Left kidney (tissue), 2 donors: ENCODE measurements around the gene RCCD1. TPM values are rescaled to one million over a fixed set of nuclear protein-coding genes. Genes with fewer than 3 reads are reported as not detected.
A peak's percentile ranks its signal among the peaks of the same experiment; 100 is the strongest.

Source experiments
- DNase-seq: peaks from one replicate; pipeline ENCODE4 v3.0.0-alpha.2; 2013
- polyA plus RNA-seq: library from polyadenylated mRNA; unstranded; fragments of 120-200 nt; gene quantifications from one replicate; pipeline ENCODE4 v1.2.1, GENCODE V29; 2013; ENCODE audit not compliant: insufficient read length

Gene RCCD1
- polyA plus RNA-seq, 1 donor: 17.0 TPM

GRCh38 chr15:90942354-90943120, 12.1 kb upstream of the RCCD1 start:
- DNase-seq: no peak

- no peak for DNase-seq
Observed at GRCh38 chr15:90945091-90945490, 9.6 kb upstream of the RCCD1 start.

GRCh38 chr15:90946538-90946937, 8.1 kb upstream of the RCCD1 start:
- no peak for DNase-seq

- no peak for DNase-seq
Observed at GRCh38 chr15:90946941-90947576, 7.6 kb upstream of the RCCD1 start.

GRCh38 chr15:90947577-90948357, 6.9 kb upstream of the RCCD1 start:
- DNase-seq: no peak

DNA sequence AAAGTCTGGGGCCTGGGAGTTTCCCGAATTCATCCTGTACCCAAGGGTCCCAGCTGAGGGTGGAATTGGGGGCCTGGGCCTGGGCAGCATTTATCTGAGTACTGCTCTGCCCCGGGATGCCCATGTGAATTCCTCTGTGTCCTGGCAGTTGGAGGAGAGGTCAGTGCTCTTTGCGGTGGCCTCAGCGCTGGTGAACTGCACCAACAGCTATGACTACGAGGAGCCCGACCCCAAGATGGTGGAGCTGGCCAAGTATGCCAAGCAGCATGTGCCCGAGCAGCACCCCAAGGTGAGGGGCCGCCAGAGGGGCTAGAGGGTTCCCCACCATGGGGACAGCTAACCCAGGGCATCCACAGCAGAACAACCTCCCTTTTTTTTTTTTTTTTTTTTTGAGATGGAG, 6.2 kb upstream of the RCCD1 start:
- DNase-seq: no peak

DNA sequence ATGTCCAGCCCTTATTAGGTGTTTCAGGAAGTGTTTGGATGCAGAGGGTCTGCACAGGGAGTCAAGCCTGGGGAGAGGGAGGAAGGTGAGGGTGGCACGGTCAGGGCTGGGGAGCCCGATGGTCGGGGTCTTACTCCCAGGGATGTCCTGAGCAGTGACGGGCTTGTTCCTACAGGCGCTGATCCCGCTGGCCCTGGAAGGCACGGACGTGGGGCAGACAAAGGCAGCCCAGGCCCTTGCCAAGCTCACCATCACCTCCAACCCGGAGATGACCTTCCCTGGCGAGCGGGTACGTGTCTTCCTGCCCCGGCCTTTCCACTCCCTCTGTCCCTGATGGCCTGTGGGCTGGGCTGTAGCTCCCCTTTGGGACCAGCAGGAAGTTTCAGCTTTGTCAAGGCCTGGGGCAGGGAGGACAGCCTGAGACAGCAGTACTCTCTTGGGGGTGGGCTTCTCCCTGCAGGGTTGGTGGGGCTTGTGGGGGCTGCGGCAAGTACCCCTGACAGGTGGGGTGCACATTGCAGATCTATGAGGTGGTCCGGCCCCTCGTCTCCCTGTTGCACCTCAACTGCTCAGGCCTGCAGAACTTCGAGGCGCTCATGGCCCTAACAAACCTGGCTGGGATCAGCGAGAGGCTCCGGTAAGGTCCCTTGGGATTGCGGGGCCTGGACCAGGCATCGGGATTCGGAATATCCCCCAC, 4.6 kb upstream of the RCCD1 start:
- DNase-seq: no peak

DNA sequence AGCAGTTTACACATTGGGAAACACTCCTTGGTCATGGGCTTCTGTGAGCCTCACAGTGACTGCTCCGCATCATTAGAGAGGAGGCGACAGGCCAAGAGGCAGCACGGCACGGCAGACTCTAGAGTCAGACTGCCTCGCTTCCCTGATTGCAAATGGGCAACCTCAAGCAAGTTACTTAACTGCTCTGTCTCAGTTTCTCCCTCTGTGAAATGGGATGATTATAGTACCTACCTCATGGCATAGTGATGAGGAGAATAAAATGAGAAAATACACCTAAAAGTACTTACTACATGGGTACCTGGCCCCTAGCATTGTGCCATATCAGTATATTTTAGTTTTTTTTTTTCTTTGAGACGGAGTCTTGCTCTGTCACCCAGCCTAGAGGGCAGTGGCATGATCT, 4.0 kb upstream of the RCCD1 start:
- no peak for DNase-seq

GRCh38 chr15:90952901-90953677, 1.6 kb upstream of the RCCD1 start:
- no peak for DNase-seq

GRCh38 chr15:90953947-90954711, 555 bp upstream of the RCCD1 start:
- DNase-seq: no peak

DNA sequence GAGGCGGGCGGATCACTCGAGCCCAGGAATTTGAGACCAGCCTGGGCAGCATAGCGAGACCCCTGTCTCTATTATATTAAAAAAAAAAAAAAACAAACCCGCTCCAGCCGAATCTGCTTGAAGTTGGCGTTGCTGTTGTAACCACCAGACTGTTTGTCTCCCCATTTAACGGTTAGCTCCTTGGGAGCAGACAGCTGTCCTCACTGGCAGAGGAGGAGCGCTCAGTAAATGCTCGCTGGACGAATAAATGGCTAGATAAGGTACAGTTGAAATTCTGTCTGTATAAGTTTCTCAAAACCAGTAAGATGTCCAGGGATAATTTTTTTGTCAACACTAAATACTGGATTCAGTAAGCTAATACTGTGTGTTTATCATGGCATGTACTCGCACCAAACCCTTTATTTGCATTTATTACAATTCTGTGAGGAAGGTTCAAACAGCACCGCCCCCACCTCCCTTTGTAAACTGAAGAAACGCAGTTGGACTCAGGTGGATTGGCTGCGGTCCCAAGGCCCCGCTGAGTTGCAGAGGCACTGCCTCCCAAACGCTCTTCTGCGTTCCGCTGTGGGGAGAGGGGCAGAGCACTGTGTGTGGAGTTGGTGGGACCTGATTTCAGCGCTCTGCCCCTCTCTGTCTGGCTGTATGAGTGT, 1.1 kb downstream of the RCCD1 start:
- DNase-seq: no peak

DNA sequence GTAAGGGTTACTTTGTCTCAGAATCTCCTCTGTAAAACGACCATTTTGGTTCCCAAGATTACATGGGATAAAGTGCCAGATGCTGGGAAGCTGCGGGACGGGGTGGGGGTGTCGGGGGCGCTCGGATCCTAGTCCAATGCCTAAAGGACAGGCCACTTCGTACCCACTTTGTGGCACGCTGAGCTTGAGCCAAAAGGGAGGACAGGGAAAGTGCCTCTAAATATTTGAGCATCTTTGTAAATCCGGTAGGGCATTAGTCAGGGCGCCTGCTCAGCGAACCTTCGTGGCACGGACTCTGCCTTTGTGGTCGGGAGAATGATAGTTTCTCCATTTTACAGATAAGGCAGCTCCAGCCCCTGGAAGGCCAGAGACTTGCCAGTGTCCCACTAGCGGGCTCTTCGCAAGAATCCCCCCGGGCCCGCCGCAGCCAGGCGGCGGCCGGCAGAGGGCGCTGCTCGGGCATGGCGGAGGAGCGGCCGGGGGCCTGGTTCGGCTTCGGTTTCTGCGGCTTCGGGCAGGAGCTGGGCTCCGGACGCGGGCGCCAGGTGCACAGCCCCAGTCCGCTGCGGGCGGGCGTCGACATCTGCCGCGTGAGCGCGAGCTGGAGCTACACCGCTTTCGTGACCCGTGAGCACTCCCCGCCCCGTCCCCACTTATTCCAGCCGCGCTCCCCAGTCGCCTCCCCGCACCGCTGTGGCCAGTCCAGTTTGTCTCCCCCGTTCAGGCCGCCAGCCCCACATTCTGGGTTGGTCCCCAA, 1.8 kb downstream of the RCCD1 start:
- peak; percentile 74 for DNase-seq

- DNase-seq: peak; percentile 28
Observed at GRCh38 chr15:90957031-90957790, 2.5 kb downstream of the RCCD1 start.

- no peak for DNase-seq
Observed at GRCh38 chr15:90957791-90958190, 3.1 kb downstream of the RCCD1 start.

DNA sequence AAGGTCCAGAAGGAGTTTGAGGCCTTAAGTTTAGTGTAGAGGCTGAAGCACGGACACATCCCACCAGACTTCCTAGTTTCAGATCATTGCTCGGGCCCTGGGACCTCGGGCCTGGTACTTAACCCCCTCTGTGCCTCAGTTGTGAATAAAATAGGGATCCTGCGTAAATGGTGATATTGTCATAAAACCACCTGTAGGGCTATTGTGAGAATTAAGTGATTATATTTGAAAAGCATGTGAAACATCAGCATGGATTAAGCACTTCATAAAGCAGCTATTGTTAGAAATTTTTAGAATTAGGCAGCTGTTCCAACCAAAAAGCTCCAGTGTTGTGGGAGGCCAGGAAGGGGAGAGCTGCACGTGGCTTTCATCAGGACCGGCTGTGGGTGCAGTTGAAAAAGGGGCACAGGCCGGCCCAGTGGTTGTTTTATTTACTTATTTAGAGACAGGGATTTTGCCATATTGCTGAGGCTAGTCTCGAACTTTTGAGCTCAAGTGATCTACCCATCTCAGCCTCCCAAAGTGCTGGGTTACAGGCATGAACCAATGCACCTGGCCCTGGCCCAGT, 4.4 kb downstream of the RCCD1 start:
- DNase-seq: no peak

- no peak for DNase-seq
Observed at GRCh38 chr15:90959894-90960293, 5.2 kb downstream of the RCCD1 start.

DNA sequence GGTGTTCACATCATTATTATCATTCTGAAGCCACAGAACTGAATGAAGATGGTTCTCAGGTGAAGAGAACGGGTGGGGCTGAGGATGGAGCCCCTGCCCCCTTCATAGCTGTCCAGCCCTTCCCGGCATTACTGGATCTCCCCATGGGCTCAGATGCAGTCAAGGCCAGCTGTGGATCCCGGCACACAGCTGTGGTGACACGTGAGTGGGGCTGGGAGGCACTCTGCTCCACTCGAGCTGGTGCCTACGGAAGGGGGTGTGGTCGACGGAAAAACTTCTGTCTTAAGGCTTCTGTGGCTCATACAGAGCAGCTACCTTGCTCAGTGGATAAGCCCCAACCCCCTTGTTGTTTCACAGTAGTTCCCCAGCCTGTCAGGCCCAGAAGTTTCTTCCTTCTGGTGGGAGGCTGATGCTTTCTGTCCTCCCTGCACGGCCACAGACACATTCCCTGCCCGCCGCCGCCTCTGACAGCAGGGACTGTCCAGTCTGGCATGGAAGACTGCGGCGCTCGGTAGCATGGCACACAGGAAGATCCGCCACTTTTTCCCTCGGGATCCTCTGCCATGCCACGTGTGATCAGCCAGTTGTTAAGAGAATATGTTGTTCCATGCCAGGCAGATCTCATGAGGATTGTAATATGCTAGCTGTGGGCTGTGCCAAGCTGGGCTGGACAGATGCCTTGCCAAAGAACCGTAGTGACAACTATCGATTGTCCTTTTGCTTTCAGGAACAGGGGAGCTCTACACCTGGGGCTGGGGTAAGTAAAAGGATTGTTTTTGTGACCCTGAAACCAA, 5.8 kb downstream of the RCCD1 start:
- no peak for DNase-seq

GRCh38 chr15:90962021-90962420, 7.3 kb downstream of the RCCD1 start:
- no peak for DNase-seq
